ENCODE results near the gene NFE2L1.

DNA sequence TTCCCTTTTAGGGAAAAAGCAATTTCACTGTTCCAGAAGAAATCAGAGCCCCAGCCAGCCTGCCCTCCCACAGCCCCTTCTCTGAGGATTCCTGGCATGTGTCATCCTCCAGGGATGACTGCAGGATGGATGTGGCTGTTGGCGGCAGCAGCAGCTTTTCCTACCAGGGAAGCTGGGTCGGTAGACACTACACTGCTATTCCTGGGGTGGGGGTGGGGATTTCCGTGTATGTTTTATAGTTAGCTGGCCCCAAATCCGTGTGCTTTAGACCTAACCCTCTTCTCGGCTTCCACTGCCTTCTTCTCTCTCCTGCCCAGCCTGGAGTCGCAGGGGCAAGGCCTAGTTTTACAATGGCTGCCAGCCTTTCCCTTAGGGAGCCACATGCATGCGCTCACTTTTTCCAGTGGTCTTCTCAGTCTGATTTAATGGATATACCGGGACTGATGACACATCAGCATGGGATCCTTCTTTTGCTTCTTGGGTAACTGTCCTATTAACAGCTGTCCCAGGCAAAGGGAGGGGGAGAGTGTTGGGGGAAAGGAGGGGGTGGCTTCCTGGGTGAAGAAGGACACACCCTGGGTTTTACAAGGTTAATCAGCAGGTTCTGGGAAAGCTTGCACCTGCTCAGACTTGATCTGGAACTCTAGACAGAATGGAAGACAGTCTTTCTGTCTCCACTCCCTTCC lies 2.7 kb upstream of the NFE2L1 start:
- TF ChIP-seq, protein P1, sequence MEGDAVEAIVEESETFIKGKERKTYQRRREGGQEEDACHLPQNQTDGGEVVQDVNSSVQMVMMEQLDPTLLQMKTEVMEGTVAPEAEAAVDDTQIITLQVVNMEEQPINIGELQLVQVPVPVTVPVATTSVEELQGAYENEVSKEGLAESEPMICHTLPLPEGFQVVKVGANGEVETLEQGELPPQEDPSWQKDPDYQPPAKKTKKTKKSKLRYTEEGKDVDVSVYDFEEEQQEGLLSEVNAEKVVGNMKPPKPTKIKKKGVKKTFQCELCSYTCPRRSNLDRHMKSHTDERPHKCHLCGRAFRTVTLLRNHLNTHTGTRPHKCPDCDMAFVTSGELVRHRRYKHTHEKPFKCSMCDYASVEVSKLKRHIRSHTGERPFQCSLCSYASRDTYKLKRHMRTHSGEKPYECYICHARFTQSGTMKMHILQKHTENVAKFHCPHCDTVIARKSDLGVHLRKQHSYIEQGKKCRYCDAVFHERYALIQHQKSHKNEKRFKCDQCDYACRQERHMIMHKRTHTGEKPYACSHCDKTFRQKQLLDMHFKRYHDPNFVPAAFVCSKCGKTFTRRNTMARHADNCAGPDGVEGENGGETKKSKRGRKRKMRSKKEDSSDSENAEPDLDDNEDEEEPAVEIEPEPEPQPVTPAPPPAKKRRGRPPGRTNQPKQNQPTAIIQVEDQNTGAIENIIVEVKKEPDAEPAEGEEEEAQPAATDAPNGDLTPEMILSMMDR (IDR thresholded peaks at IDR 0.05 in 4 of 5, conservative IDR thresholded peaks at IDR 0.05 in 1 of 5) = no peak
- TF ChIP-seq POLR2A (IDR thresholded peaks at IDR 0.05) = peak; percentile 82 to 83
